ENCODE measurements around the gene PDZD2.

Gene PDZD2

GRCh38 chr5:31900296-31900865 is 261.4 kb downstream of the PDZD2 start:
- DNase-seq (ENCODE audit: low read depth, low spot score) = no peak
- no peak overlapping the region for H3K27ac ChIP-seq

- H3K27ac ChIP-seq = no peak overlapping the region
- no peak for DNase-seq (ENCODE audit: low read depth, low spot score)
Observed at GRCh38 chr5:31901807-31902530, 263.0 kb downstream of the PDZD2 start.

GRCh38 chr5:31908396-31908795 is 269.5 kb downstream of the PDZD2 start:
- DNase-seq (ENCODE audit: low read depth, low spot score) = no peak
- H3K27ac ChIP-seq = no peak overlapping the region

GRCh38 chr5:31909073-31909472 is 270.1 kb downstream of the PDZD2 start:
- DNase-seq (ENCODE audit: low read depth, low spot score) = no peak

GRCh38 chr5:31911291-31912265 is 272.6 kb downstream of the PDZD2 start:
- DNase-seq (ENCODE audit: low read depth, low spot score) = no peak
- peak overlapping the region; percentile 15 for H3K27ac ChIP-seq

More at GRCh38 chr5:31909073-31909472, 270.1 kb downstream of the PDZD2 start:
- no peak overlapping the region for H3K27ac ChIP-seq

GRCh38 chr5:31913808-31914207 is 274.9 kb downstream of the PDZD2 start:
- H3K27ac ChIP-seq = peak overlapping the region; percentile 88

GRCh38 chr5:31916327-31916726 is 277.4 kb downstream of the PDZD2 start:
- H3K27ac ChIP-seq = peak overlapping the region; percentile 38
- DNase-seq (ENCODE audit: low read depth, low spot score) = no peak

More at GRCh38 chr5:31913808-31914207, 274.9 kb downstream of the PDZD2 start:
- DNase-seq (ENCODE audit: low read depth, low spot score) = no peak

- no peak overlapping the region for H3K27ac ChIP-seq
- DNase-seq (ENCODE audit: low read depth, low spot score) = no peak
Observed at GRCh38 chr5:31918739-31919138, 279.8 kb downstream of the PDZD2 start.

- DNase-seq (ENCODE audit: low read depth, low spot score) = peak; percentile 77
- peak overlapping the region; percentile 79 for H3K27ac ChIP-seq
Observed at GRCh38 chr5:31921852-31922305, 282.9 kb downstream of the PDZD2 start.

GRCh38 chr5:31924005-31924404 is 285.1 kb downstream of the PDZD2 start:
- H3K27ac ChIP-seq = no peak overlapping the region
- DNase-seq (ENCODE audit: low read depth, low spot score) = no peak

- H3K27ac ChIP-seq = no peak overlapping the region
- no peak for DNase-seq (ENCODE audit: low read depth, low spot score)
Observed at GRCh38 chr5:31931874-31932273, 292.9 kb downstream of the PDZD2 start.

GRCh38 chr5:31934156-31934555 is 295.2 kb downstream of the PDZD2 start:
- no peak for DNase-seq (ENCODE audit: low read depth, low spot score)
- peak overlapping the region; percentile 34 for H3K27ac ChIP-seq

GRCh38 chr5:31935496-31936369 is 296.8 kb downstream of the PDZD2 start:
- DNase-seq (ENCODE audit: low read depth, low spot score) = no peak
- peak overlapping the region; percentile 29 for H3K27ac ChIP-seq

- peak overlapping the region; percentile 29 for H3K27ac ChIP-seq
- no peak for DNase-seq (ENCODE audit: low read depth, low spot score)
Observed at GRCh38 chr5:31936683-31937082, 297.8 kb downstream of the PDZD2 start.

GRCh38 chr5:31937226-31937625 is 298.3 kb downstream of the PDZD2 start:
- no peak for DNase-seq (ENCODE audit: low read depth, low spot score)
- peak overlapping the region; percentile 29 for H3K27ac ChIP-seq

GRCh38 chr5:31937703-31938102 is 298.8 kb downstream of the PDZD2 start:
- DNase-seq (ENCODE audit: low read depth, low spot score) = no peak
- H3K27ac ChIP-seq = no peak overlapping the region

GRCh38 chr5:31939151-31939550 is 300.2 kb downstream of the PDZD2 start:
- H3K27ac ChIP-seq = peak overlapping the region; percentile 42
- no peak for DNase-seq (ENCODE audit: low read depth, low spot score)

GRCh38 chr5:31941151-31941755 is 302.3 kb downstream of the PDZD2 start:
- DNase-seq (ENCODE audit: low read depth, low spot score) = no peak
- no peak overlapping the region for H3K27ac ChIP-seq

- no peak for DNase-seq (ENCODE audit: low read depth, low spot score)
- no peak overlapping the region for H3K27ac ChIP-seq
Observed at GRCh38 chr5:31942546-31942945, 303.6 kb downstream of the PDZD2 start.
